HG02571 (cell line): ENCODE results near the gene PLD3.
"Not testable (repeated sequence)": the region's sequence is repeated elsewhere in the genome, so short reads cannot be mapped to it uniquely, and the experiment has no call there.

Source experiments
- ATAC-seq: cut with Tn5 transposase; IDR thresholded peaks from one replicate; pipeline ENCODE4 v1.9.1; 2021; ENCODE audit warnings: mild to moderate bottlenecking, moderate library complexity; ENCODE audit not compliant: unreplicated experiment

PLD3 gene

DNA sequence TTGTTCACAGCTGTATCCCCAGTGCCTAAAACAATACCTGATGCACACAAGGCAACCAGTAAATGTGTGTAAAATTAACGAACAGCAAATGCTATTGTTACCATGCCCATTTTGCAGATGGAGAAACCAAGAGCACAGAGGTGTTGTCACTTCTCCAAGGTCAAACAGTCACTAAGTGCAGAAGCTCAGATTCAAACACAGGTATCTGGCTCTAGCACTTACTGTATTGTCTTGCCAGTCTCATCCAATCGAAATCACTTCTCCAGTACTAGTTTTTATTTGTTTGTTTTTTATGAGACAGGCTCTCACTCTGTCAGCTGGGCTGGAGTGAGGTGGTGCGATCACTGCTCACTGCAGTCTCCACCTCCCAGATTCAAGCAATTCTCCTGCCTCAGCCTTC is 13.7 kb downstream of the PLD3 start:
- no peak for ATAC-seq

GRCh38 chr19:40363069-40363468 is 14.6 kb downstream of the PLD3 start:
- no peak for ATAC-seq

DNA sequence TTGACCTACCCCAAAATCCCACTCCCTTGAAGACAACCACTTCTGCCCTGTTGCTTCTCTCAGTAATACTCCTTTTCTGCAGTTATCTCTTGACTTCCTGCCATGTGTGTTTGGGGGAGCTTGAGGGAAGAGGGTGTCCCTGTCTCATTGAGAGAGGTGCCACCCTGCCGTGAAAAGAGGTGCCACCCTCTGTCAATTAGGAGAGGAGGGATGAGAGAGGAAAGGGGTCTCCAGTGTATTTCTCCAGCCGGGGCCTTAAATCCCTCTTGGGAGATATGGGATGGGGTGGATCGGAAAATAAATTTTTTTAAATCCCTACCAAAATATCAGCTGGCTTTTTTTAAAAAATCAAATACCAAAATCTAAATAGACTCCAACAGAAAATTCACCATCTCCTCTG is 16.5 kb downstream of the PLD3 start:
- ATAC-seq: no peak

- no peak for ATAC-seq
Observed at GRCh38 chr19:40365613-40366401, 17.3 kb downstream of the PLD3 start.

DNA sequence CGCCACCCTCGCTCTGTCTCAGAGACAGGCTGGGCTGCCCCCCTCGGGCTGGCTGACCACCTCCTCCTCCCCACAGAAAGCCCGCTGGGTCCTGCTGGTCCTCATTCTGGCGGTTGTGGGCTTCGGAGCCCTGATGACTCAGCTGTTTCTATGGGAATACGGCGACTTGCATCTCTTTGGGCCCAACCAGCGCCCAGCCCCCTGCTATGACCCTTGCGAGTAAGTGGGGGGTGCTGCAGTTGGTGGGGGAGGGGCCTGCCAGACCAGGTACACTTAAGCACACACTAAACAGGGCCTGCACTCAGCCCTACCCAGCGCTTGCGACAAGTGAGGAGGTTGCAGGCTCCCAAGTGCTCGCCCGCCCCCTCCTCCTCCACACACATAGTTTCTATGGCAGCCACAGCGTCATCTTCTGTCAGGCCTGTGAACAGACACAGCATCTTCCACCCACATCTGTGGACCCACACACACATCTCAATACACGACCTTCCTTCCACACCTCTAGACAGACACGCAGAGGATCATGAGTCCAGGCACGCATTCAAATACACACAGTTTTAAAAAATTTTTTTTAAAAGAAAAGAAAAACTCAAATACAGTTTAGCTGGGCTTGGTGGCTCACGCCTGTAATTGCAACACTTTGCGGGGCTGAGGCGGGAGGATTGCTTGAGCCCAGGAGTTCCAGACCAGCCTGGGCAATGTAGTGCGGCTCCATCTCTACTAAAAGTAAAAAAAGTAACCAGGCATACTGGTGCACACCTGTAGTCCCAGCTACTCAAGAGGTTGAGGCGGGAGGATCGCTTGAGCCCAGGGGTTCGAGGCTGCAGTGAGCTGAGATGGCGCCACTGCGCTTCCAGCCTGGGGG is 18.4 kb downstream of the PLD3 start:
- no peak for ATAC-seq

- no peak for ATAC-seq
Observed at GRCh38 chr19:40367577-40368434, 19.3 kb downstream of the PLD3 start.

GRCh38 chr19:40369797-40370196 is 21.3 kb downstream of the PLD3 start:
- no peak for ATAC-seq

GRCh38 chr19:40370253-40370652 is 21.8 kb downstream of the PLD3 start:
- ATAC-seq: not testable (repeated sequence)

DNA sequence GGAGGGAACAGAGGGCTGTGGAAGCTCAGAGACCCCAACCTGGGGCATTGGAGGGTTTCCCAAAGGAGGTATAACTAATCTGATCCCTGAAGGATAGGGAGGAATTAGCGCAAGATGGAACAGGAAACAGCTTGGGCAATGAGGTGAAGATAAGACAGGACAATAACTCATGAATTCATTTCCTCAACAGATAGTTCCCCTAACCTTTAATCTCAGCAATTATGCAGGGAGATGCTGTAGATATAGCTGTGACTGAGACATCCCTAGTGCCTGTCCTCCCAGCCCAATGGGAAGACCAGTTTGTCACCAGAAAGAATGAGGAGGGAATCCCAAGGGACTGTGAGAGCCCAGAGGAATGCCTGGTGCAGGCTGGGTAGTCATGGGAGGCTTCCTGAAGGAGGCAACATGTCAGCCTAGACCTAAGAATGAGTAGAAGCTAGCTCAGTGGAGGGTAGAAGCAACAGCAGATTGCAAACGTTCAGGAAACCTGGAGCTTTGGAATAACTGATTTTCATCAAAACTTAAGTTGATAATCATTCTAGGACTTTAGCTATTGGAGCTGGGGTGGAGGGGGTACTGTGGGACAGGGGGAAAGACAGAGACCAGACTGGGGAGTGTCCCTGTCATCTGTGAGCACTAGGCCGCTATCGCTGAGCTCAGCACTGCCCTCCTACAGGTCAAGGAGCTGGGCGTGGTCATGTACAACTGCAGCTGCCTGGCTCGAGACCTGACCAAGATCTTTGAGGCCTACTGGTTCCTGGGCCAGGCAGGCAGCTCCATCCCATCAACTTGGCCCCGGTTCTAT is 22.7 kb downstream of the PLD3 start:
- no peak for ATAC-seq

GRCh38 chr19:40371802-40372122 is 23.3 kb downstream of the PLD3 start:
- ATAC-seq: no peak

- ATAC-seq: no peak
Observed at GRCh38 chr19:40374084-40374483, 25.6 kb downstream of the PLD3 start.

GRCh38 chr19:40376286-40376862 is 27.9 kb downstream of the PLD3 start:
- ATAC-seq: no peak

DNA sequence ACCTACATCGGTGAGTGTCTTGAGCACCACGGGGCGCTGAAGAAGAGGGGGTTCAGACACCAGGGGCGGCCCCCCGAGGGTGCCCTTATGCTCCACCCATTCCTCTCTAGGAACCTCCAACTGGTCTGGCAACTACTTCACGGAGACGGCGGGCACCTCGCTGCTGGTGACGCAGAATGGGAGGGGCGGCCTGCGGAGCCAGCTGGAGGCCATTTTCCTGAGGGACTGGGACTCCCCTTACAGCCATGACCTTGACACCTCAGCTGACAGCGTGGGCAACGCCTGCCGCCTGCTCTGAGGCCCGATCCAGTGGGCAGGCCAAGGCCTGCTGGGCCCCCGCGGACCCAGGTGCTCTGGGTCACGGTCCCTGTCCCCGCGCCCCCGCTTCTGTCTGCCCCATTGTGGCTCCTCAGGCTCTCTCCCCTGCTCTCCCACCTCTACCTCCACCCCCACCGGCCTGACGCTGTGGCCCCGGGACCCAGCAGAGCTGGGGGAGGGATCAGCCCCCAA is 29.4 kb downstream of the PLD3 start:
- ATAC-seq: no peak

GRCh38 chr19:40378509-40378908 is 30.0 kb downstream of the PLD3 start:
- no peak for ATAC-seq

GRCh38 chr19:40379446-40380198 is 31.1 kb downstream of the PLD3 start:
- ATAC-seq: no peak

DNA sequence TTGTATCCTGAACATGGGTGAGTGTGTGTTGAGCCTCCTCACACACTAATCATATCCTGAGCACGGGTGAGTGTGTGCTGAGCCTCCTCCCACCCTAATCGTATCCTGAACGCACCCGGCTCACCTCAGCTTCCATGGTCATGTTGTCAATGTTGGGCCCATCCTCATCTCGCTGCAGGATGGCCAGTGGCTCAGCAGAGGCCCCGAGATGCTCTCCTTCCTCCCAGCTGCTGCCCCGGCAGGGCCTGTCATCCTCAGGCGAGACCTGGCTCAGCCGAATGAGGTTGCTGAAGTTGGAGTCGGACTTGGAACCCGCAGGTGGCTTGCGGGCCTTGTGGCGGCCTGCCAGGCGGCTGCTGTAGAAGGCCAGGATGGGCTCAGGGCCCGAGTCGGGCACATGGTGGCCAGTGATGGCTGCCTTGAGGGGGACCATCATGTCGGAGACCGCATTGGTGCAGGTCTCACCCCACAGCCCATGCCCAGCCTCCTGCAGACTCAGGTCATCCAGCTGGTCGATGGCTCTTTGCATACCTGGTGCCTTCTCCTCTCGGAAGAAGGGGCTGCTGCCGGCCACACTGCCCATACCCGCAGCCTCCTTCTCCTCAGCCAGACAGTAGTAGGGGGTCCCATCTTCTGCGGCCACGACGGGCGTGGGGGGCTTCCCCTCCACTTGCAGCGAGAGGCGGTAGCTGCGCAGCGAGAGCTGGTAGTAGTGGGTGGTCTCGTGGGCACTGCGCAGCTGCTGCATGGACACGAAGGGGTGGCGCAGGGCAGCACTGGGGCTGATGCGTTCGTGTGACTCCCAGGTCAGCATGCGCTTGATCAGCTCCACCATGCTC is 31.9 kb downstream of the PLD3 start:
- no peak for ATAC-seq

GRCh38 chr19:40381321-40381720 is 32.8 kb downstream of the PLD3 start:
- ATAC-seq: no peak

GRCh38 chr19:40383668-40384248 is 35.3 kb downstream of the PLD3 start:
- ATAC-seq: no peak
